GM21528 (cell line): ENCODE data around the gene NOVA2.
A peak's percentile ranks its signal among the peaks of the same experiment; 100 is the strongest.
"Not testable (repeated sequence)": the region's sequence is repeated elsewhere in the genome, so short reads cannot be mapped to it uniquely, and the experiment has no call there.

Experiments used
- ATAC-seq: cut with Tn5 transposase; IDR thresholded peaks from one replicate; pipeline ENCODE4 v1.9.1; 2021; ENCODE audit warnings: mild to moderate bottlenecking, moderate library complexity; ENCODE audit not compliant: unreplicated experiment, low FRiP score

The NOVA2 gene

GRCh38 chr19:45899919-45900589, 73.6 kb downstream of the NOVA2 start:
- no peak for ATAC-seq

GRCh38 chr19:45899253-45899652, 74.4 kb downstream of the NOVA2 start:
- ATAC-seq = no peak

- ATAC-seq = no peak
These were observed 76.3 kb downstream of the NOVA2 start for GRCh38 chr19:45897261-45897812.

GRCh38 chr19:45895983-45896599, 77.6 kb downstream of the NOVA2 start:
- not testable (repeated sequence) for ATAC-seq

GRCh38 chr19:45895519-45895972, 78.1 kb downstream of the NOVA2 start:
- no peak for ATAC-seq

- no peak for ATAC-seq
These were observed 82.8 kb downstream of the NOVA2 start for GRCh38 chr19:45890877-45891276.

- no peak for ATAC-seq
These were observed 84.3 kb downstream of the NOVA2 start for GRCh38 chr19:45889210-45889885.

- ATAC-seq = no peak
These were observed 86.4 kb downstream of the NOVA2 start for GRCh38 chr19:45887200-45887710.

GRCh38 chr19:45886427-45887199, 87.1 kb downstream of the NOVA2 start:
- ATAC-seq = peak; percentile 45

GRCh38 chr19:45885556-45886426, 87.9 kb downstream of the NOVA2 start, which contains the start of gene IRF2BP1:
Gene IRF2BP1, minus strand, starts transcription at chr19:45886141. Its CDS starts 367 bp downstream, at chr19:45885774.
- ATAC-seq = peak; percentile 59

- ATAC-seq = peak; percentile 4
These were observed 88.7 kb downstream of the NOVA2 start for GRCh38 chr19:45884682-45885555.

- no peak for ATAC-seq
These were observed 89.6 kb downstream of the NOVA2 start for GRCh38 chr19:45883881-45884681.
